HG02981 (cell line): Measurements from ENCODE around the gene MED15.

Experiments
- ATAC-seq: cut with Tn5 transposase; IDR thresholded peaks from one replicate; pipeline ENCODE4 v1.9.1; 2021; ENCODE audit warnings: mild to moderate bottlenecking, moderate library complexity; ENCODE audit not compliant: unreplicated experiment

MED15 gene

GRCh38 chr22:20568502-20569058, 61.2 kb downstream of the MED15 start:
- no peak for ATAC-seq

- peak; percentile 62 for ATAC-seq
These were observed 61.9 kb downstream of the MED15 start for GRCh38 chr22:20569059-20570058.

- ATAC-seq, result no peak
These were observed 63.7 kb downstream of the MED15 start for GRCh38 chr22:20571078-20571503.

GRCh38 chr22:20571531-20572007, 64.2 kb downstream of the MED15 start:
- ATAC-seq, result no peak

GRCh38 chr22:20572132-20572802, 64.9 kb downstream of the MED15 start:
- no peak for ATAC-seq

- ATAC-seq, result no peak
These were observed 65.9 kb downstream of the MED15 start for GRCh38 chr22:20573176-20573832.

- ATAC-seq, result no peak
These were observed 66.6 kb downstream of the MED15 start for GRCh38 chr22:20573833-20574615.

- no peak for ATAC-seq
These were observed 67.5 kb downstream of the MED15 start for GRCh38 chr22:20574920-20575353.

GRCh38 chr22:20575724-20576444, 68.5 kb downstream of the MED15 start:
- ATAC-seq, result no peak

GRCh38 chr22:20576445-20576816, 69.0 kb downstream of the MED15 start:
- ATAC-seq, result no peak

- no peak for ATAC-seq
These were observed 69.6 kb downstream of the MED15 start for GRCh38 chr22:20577045-20577444.

- ATAC-seq, result no peak
These were observed 70.2 kb downstream of the MED15 start for GRCh38 chr22:20577549-20577975.

GRCh38 chr22:20578192-20578591, 70.8 kb downstream of the MED15 start:
- ATAC-seq, result no peak

- no peak for ATAC-seq
These were observed 71.3 kb downstream of the MED15 start for GRCh38 chr22:20578707-20579106.

GRCh38 chr22:20579273-20580120, 72.1 kb downstream of the MED15 start:
- ATAC-seq, result no peak

GRCh38 chr22:20580179-20580578, 72.8 kb downstream of the MED15 start:
- no peak for ATAC-seq

GRCh38 chr22:20580611-20581502, 73.4 kb downstream of the MED15 start:
- no peak for ATAC-seq
